OCI-LY7 (cell line): Measurements from ENCODE around the gene FGGY. TPM values are rescaled to one million over a fixed set of nuclear protein-coding genes. Genes with fewer than 3 reads are reported as not detected.

Experiments used
- BruUV-seq: library from RNA; stranded (reverse); fragments of 400-500 nt; replicated peaks from 2 replicates; lab custom pipeline; 2021; lab: Mats Ljungman, UMichigan
- CTCF ChIA-PET: fragments of 300-600 bp; sonication (Branson Sonifier 250); formaldehyde crosslinking; loops from one replicate; lab custom pipeline; 2022; ENCODE audit warnings: antibody characterized with exemption; ENCODE audit not compliant: unreplicated experiment; lab: Charles Lee
- POLR2A ChIA-PET: fragments of 300-600 bp; sonication (Branson Sonifier 250); formaldehyde crosslinking; loops from one replicate; lab custom pipeline; 2022; ENCODE audit warnings: antibody characterized with exemption; lab: Charles Lee
- DNase-seq: peaks from one replicate; pipeline ENCODE4 v3.0.0-alpha.2; 2015; ENCODE audit warnings: low spot score
- H2AFZ ChIP-seq: fragments of 200-600 bp; sonication (generic), shearing (Covaris generic); 2 replicates; pipeline ENCODE4 v1.6.1; 2014; ENCODE audit warnings: mild to moderate bottlenecking, antibody characterized with exemption, low read length, moderate library complexity
- H3K27ac ChIP-seq: fragments of 200-600 bp; sonication (generic); 2 replicates; pipeline ENCODE4 v1.5.1; 2014; ENCODE audit warnings: mixed run types, low read depth, mild to moderate bottlenecking, moderate library complexity, low read length, inconsistent platforms; ENCODE audit not compliant: poor library complexity, severe bottlenecking
- H3K36me3 ChIP-seq: fragments of 200-600 bp; sonication (generic); 2 replicates; pipeline ENCODE4 v1.6.1; 2014; ENCODE audit warnings: mild to moderate bottlenecking, antibody characterized with exemption, low read length, moderate library complexity, mixed read lengths; ENCODE audit not compliant: insufficient read depth
- H3K4me1 ChIP-seq: fragments of 200-600 bp; sonication (generic); 2 replicates; pipeline ENCODE4 v1.5.1; 2014; ENCODE audit warnings: mild to moderate bottlenecking, low read length; ENCODE audit not compliant: insufficient read depth, poor library complexity, severe bottlenecking
- H3K4me2 ChIP-seq: fragments of 200-600 bp; sonication (generic); 2 replicates; pipeline ENCODE4 v1.6.1; 2014; ENCODE audit warnings: mild to moderate bottlenecking, low read length
- H3K4me3 ChIP-seq: fragments of 200-600 bp; sonication (generic); 2 replicates; pipeline ENCODE4 v1.5.1; 2014; ENCODE audit warnings: mild to moderate bottlenecking, low read depth, low read length; ENCODE audit not compliant: poor library complexity, severe bottlenecking
- H3K79me2 ChIP-seq: fragments of 200-600 bp; sonication (generic); 2 replicates; pipeline ENCODE4 v1.6.1; 2016; ENCODE audit warnings: low read depth, mild to moderate bottlenecking, low read length, moderate library complexity, mixed read lengths; ENCODE audit not compliant: insufficient read depth
- H3K9me2 ChIP-seq: fragments of 200-600 bp; sonication (generic); 2 replicates; pipeline ENCODE4 v1.6.1; 2016; ENCODE audit warnings: mild to moderate bottlenecking, low read length, mixed read lengths; ENCODE audit not compliant: insufficient read depth
- H3K9me3 ChIP-seq: fragments of 200-600 bp; sonication (generic); 2 replicates; pipeline ENCODE4 v1.6.1; 2014; ENCODE audit warnings: mild to moderate bottlenecking, mixed run types, low read length, mixed read lengths
- H4K20me1 ChIP-seq: fragments of 200-600 bp; sonication (generic); 2 replicates; pipeline ENCODE4 v1.6.1; 2014; ENCODE audit warnings: mild to moderate bottlenecking, antibody characterized with exemption, low read length, moderate library complexity, mixed read lengths; ENCODE audit not compliant: insufficient read depth
- EZH2phosphoT487 ChIP-seq: fragments of 200-600 bp; sonication (generic); IDR thresholded peaks from 2 replicates; pipeline ENCODE4 v1.6.1; 2018; ENCODE audit warnings: low read depth, borderline replicate concordance, mild to moderate bottlenecking, mixed run types, antibody characterized with exemption, low read length, moderate library complexity, mixed read lengths
- intact Hi-C: fragments of 100-400 bp; cut with micrococcal nuclease; formaldehyde crosslinking; loops from one replicate; pipeline ENCODE4 v1.10.0; 2022; ENCODE audit not compliant: unreplicated experiment
- total RNA-seq, 2 experiments: library from RNA; depleted of rRNA in 1 of 2; stranded (reverse); fragments of >200 nt in 1 of 2; shearing (Covaris generic) in 1 of 2; gene quantifications; 2 replicates each; pipeline ENCODE4 v1.2.3, GENCODE V29; 2014 to 2022
- TF ChIP-seq, protein P1 (sequence below): fragments of 200-600 bp; sonication (generic); conservative IDR thresholded peaks from 2 replicates; pipeline ENCODE4 v1.5.1; 2014; ENCODE audit warnings: mild to moderate bottlenecking, antibody characterized with exemption, low read length, moderate library complexity, mixed read lengths

FGGY gene
- total RNA-seq, 2 experiments from 2014 or later, result 0.63 to 4.5 TPM

DNA sequence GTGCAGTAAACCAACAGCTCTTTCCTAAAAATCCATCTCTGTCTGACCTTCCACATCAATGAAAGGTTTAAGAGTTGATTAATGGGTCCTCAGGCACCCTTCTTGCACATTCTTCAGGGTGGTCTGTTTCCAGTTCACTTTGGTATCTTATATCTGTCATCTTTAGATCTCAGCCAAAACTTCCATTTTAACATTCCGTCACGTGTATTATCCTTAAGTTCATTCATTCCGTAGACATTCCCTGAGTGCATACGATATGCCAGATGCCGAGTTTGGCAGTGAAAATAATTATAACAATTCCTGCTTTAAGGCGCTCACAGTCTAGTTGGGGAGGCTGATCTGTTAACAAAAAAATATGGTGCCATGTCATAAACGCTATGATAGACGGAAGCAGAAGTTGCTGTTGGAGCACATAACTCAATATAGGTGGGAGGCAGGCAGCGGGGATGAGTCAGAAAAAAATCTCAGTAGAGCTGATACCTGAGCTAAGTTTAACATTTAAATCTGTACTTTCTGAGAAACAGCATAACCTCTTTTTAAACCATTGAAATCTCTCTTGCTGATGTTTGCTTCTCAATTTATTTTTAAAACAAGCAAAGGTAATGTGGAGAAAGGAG is 458.3 kb downstream of the FGGY start:
- intact Hi-C loops, result loop anchor here (5.0 kb wide), 1 partner anchor 1103 kb away; no protein-coding TSS in a partner anchor
- TF ChIP-seq EZH2phosphoT487, result no peak
- TF ChIP-seq, protein P1, sequence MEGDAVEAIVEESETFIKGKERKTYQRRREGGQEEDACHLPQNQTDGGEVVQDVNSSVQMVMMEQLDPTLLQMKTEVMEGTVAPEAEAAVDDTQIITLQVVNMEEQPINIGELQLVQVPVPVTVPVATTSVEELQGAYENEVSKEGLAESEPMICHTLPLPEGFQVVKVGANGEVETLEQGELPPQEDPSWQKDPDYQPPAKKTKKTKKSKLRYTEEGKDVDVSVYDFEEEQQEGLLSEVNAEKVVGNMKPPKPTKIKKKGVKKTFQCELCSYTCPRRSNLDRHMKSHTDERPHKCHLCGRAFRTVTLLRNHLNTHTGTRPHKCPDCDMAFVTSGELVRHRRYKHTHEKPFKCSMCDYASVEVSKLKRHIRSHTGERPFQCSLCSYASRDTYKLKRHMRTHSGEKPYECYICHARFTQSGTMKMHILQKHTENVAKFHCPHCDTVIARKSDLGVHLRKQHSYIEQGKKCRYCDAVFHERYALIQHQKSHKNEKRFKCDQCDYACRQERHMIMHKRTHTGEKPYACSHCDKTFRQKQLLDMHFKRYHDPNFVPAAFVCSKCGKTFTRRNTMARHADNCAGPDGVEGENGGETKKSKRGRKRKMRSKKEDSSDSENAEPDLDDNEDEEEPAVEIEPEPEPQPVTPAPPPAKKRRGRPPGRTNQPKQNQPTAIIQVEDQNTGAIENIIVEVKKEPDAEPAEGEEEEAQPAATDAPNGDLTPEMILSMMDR, result no peak
- no peaks in the 10 kb centered on the region for H3K9me3 ChIP-seq
- no peak overlapping the region for H3K4me3 ChIP-seq
- no peak overlapping the region for H3K4me2 ChIP-seq
- ChIA-PET CTCF (no interaction called here), POLR2A (no interaction called here)
- H3K79me2 ChIP-seq, result no peaks in the 10 kb centered on the region
- no peak overlapping the region for H2AFZ ChIP-seq
- no peaks in the 10 kb centered on the region for H3K36me3 ChIP-seq
- no peaks in the 10 kb centered on the region for H4K20me1 ChIP-seq
- no peaks in the 10 kb centered on the region for H3K4me1 ChIP-seq
- no TSS peak for BruUV-seq
- H3K9me2 ChIP-seq, result no peaks in the 10 kb centered on the region
- no peak for DNase-seq
- H3K27ac ChIP-seq, result no peak overlapping the region

DNA sequence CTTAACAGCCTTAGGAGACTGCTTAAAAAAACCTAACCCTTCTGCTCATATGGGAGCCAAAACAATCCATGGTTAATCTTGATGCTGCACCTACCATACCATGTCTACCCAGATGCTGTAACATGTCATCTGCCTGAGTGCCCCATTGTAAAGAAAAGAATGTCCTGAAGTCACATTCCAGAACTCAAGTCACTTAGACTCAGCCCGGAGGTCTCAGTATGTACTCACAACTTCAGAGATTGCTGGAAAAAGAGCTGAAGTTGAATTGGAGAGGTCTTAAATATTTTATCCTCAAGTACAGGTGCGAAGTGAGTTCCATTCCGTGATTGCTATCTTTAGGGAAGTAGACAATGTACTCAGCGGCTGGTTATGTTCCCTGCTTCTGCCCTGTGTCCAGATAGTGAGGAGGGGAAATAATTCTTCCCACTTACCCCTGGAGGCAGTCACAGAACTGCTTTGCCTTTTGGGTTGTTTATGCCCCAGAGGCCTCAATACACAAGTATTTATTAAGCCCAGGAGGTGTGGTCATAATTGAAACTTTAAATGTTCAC is 460.4 kb downstream of the FGGY start:
- no peak for TF ChIP-seq EZH2phosphoT487
- TF ChIP-seq, protein P1, result no peak
- CTCF ChIA-PET, result no interaction called here
- POLR2A ChIA-PET, result no interaction called here
- BruUV-seq, result no TSS peak
- intact Hi-C loops, result loop anchor here (5.0 kb wide), 1 partner anchor 1105 kb away; no protein-coding TSS in a partner anchor
- Histone ChIP-seq H3K4me1 (no peaks in the 10 kb centered on the region), H3K9me3 (no peaks in the 10 kb centered on the region), H3K36me3 (no peaks in the 10 kb centered on the region), H2AFZ (no peak overlapping the region), H3K4me2 (no peak overlapping the region), H3K4me3 (no peak overlapping the region), H3K27ac (no peak overlapping the region), H4K20me1 (no peaks in the 10 kb centered on the region), H3K79me2 (no peaks in the 10 kb centered on the region), H3K9me2 (no peaks in the 10 kb centered on the region)
- DNase-seq, result no peak
